Neutrophil (primary cell): ENCODE measurements around the gene YPEL1.

ENCODE experiments used
- H3K27ac ChIP-seq: fragments of 200-600 bp; sonication (generic); 2 replicates; pipeline ENCODE4 v1.5.1; 2016; ENCODE audit warnings: mild to moderate bottlenecking, moderate library complexity
- H3K27me3 ChIP-seq: fragments of 200-600 bp; sonication (generic); 2 replicates; pipeline ENCODE4 v1.6.0; 2016; ENCODE audit warnings: mild to moderate bottlenecking
- H3K36me3 ChIP-seq: fragments of 200-600 bp; sonication (generic); 2 replicates; pipeline ENCODE4 v1.5.1; 2017
- H3K4me1 ChIP-seq, 2 experiments: fragments of 200-600 bp in 1 of 2; sonication (generic) in 1 of 2; 1 replicate in 1 of 2; 2 replicates in 1 of 2; pipeline versions ENCODE4 v1.5.1 to v1.6.1; 2013 to 2016; ENCODE audit warnings: low read depth in 1 of 2, low read length in 1 of 2, mild to moderate bottlenecking in 1 of 2, moderate library complexity in 1 of 2; ENCODE audit not compliant: control insufficient read depth in 1 of 2, insufficient read depth in 1 of 2
- H3K4me3 ChIP-seq, 2 experiments: fragments of 200-600 bp in 1 of 2; sonication (generic) in 1 of 2; 1 replicate in 1 of 2; 2 replicates in 1 of 2; pipeline ENCODE4 v1.5.1; 2013 to 2016; ENCODE audit warnings: low read depth in 1 of 2, low read length in 1 of 2, mild to moderate bottlenecking in 1 of 2, moderate library complexity in 1 of 2
- H3K9me3 ChIP-seq: fragments of 200-600 bp; sonication (generic); 2 replicates; pipeline ENCODE4 v1.5.1; 2016
- TF ChIP-seq, protein P1 (sequence below): fragments of 200-600 bp; sonication (generic); IDR thresholded peaks from 2 replicates; pipeline ENCODE4 v1.5.1; 2016; ENCODE audit warnings: antibody characterized with exemption

YPEL1 gene

DNA sequence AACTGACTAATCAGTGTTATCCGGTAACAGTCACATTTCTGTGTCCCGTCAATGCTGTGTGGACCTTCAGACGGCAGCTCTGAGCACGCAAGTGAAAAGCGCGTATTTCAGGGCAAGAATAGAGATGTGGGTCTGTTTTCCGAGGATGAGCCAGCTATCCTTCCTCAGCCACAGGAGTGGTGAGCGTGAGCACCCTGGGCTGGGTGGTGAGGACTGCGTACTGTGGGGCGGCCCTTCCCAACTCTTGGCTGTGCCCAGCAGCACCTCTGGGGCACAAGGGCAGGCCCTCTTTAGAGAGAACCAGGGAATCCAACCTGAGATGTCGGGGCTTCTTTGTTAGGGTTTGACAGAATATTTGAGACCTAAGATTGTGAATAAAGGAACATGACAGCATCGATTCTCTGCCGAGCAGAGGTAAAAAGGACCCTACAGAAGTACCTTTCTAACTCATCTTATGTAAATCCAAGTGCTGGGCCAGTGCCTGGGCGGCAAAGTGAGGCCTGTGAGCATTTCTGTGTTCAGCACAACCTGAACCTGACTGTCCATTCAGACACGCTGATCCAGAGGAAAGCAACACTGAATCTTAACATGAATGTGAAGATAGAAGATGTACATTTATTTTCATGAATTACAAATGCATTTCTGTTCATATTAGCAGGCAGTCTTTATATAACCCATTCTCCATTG is 26.5 kb upstream of the YPEL1 start:
- no peaks in the 10 kb centered on the region for H3K27me3 ChIP-seq
- H3K4me3 ChIP-seq = no peak overlapping the region
- H3K36me3 ChIP-seq = peaks cover 100% of the 10 kb centered on the region
- no peak overlapping the region for H3K27ac ChIP-seq
- no peaks in the 10 kb centered on the region for H3K9me3 ChIP-seq
- TF ChIP-seq, protein P1, sequence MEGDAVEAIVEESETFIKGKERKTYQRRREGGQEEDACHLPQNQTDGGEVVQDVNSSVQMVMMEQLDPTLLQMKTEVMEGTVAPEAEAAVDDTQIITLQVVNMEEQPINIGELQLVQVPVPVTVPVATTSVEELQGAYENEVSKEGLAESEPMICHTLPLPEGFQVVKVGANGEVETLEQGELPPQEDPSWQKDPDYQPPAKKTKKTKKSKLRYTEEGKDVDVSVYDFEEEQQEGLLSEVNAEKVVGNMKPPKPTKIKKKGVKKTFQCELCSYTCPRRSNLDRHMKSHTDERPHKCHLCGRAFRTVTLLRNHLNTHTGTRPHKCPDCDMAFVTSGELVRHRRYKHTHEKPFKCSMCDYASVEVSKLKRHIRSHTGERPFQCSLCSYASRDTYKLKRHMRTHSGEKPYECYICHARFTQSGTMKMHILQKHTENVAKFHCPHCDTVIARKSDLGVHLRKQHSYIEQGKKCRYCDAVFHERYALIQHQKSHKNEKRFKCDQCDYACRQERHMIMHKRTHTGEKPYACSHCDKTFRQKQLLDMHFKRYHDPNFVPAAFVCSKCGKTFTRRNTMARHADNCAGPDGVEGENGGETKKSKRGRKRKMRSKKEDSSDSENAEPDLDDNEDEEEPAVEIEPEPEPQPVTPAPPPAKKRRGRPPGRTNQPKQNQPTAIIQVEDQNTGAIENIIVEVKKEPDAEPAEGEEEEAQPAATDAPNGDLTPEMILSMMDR = no peak
- H3K4me1 ChIP-seq = peaks cover 7 to 33% of the 10 kb centered on the region in 2 experiments

DNA sequence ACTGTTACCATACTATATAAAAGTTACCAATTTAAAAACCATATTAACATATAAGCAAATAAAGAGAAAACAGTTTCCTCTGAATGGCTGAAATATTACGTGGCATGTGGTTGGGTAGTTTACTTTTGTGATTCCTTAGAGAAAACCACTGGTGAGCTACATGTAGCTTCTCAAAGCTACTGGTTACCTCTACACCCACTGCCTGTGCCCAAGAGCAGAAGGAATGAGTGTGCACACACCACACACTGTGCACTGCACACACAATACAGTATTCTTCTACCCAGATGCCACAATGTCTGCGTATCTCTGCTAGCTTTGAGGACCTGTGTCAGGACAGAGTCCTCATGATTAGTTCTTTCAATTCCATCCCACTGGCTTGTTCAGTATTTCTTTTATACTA is 25.5 kb upstream of the YPEL1 start:
- Histone ChIP-seq H3K4me3 (no peak overlapping the region), H3K27ac (no peak overlapping the region), H3K9me3 (no peaks in the 10 kb centered on the region), H3K27me3 (no peaks in the 10 kb centered on the region), H3K4me1 (peaks cover 2 to 23% of the 10 kb centered on the region in 2 experiments), H3K36me3 (peaks cover 100% of the 10 kb centered on the region)
- TF ChIP-seq, protein P1 = no peak

DNA sequence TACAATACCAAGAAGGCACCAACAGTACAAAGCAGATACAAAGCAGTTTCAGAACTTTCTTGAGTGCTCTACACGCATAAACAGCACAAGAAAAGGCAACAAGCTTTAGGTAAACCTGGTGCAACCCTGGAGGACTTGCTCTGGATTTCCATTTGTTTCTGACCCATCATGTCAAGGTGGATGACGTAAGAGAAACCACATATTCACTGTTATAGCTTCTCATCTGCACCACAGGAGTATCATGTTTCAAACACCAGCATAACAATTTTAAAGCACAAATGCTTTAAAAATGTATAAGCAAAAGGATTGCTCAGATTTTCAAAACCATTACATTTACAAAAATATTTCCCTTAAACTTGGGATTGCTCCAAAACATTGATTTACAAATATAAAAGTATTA is 25.0 kb upstream of the YPEL1 start:
- peaks cover 100% of the 10 kb centered on the region for H3K36me3 ChIP-seq
- no peaks in the 10 kb centered on the region for H3K9me3 ChIP-seq
- no peaks in the 10 kb centered on the region for H3K27me3 ChIP-seq
- peaks cover 0 to 18% of the 10 kb centered on the region in 2 experiments for H3K4me1 ChIP-seq
- TF ChIP-seq, protein P1 = no peak
- no peak overlapping the region for H3K27ac ChIP-seq
- no peak overlapping the region for H3K4me3 ChIP-seq

GRCh38 chr22:21759646-21760376 is 24.2 kb upstream of the YPEL1 start:
- no peaks in the 10 kb centered on the region for H3K27me3 ChIP-seq
- no peak overlapping the region for H3K4me3 ChIP-seq
- no peaks in the 10 kb centered on the region for H3K9me3 ChIP-seq
- H3K27ac ChIP-seq = no peak overlapping the region
- peaks cover 0 to 10% of the 10 kb centered on the region in 2 experiments for H3K4me1 ChIP-seq
- TF ChIP-seq, protein P1 = no peak
- H3K36me3 ChIP-seq = peaks cover 100% of the 10 kb centered on the region

DNA sequence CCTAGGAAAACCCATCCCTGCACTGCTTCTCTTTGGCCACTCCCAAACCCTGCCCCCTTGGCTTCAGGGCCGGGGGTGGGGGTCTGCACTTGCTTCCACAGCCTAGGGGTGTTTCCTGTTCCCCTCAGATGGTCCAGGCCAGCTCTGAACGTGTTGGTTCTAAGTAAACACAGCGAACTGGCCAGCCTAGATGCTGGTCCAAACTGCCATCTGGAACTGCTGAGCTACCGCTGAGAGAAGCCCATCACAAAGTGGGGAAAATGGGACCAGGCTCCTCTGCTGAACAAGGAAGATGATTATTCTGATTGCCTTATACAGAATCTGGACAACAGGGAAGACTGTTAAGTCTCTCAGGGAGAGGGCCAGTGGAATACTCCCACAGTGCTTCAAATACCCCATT is 23.5 kb upstream of the YPEL1 start:
- TF ChIP-seq, protein P1 = no peak
- Histone ChIP-seq H3K36me3 (peaks cover 100% of the 10 kb centered on the region), H3K4me1 (peaks cover 0 to 3% of the 10 kb centered on the region in 2 experiments), H3K27me3 (no peaks in the 10 kb centered on the region), H3K27ac (no peak overlapping the region), H3K4me3 (no peak overlapping the region), H3K9me3 (no peaks in the 10 kb centered on the region)
